Esophagus squamous epithelium (tissue), 4 donors: ENCODE data around the gene FNDC1.

Experiments
- POLR2A ChIP-seq, 4 donors: fragments of 450-650 bp; IDR thresholded peaks; one replicate each; pipeline ENCODE4 v1.6.1; 2017; ENCODE audit warnings: antibody characterized with exemption in 4 of 4, mild to moderate bottlenecking in 4 of 4, moderate library complexity in 3 of 4
- TF ChIP-seq, protein P1 (sequence below), 6 experiments: fragments of 450-650 bp in 4 of 6; fragments of 200-600 bp in 2 of 6; sonication (generic) in 2 of 6; IDR thresholded peaks; one replicate each; pipeline ENCODE4 v1.5.1; 2016 to 2019; ENCODE audit warnings: antibody characterized with exemption in 6 of 6, mild to moderate bottlenecking in 4 of 6, moderate library complexity in 4 of 6

DNA sequence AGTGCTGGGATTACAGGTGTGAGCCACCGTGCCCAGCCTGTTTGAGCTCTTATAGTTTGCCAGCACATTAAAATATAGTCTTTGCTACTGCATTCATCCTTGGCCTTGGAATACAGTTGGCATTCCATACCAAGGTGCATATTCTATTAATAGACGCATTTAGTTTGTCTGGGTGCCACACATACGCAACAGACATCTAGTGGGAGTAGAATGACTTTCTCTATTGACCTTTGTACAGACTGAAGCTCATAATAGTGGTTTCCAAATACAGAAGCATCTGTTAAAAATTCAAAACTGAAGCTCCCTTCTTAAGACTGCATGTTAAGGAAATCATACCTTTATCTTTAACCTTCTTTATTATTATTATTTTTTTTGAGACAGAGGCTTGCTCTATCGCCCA, 46.7 kb upstream of the FNDC1 start:
- no peak for TF ChIP-seq POLR2A (IDR thresholded peaks at IDR 0.05)
- TF ChIP-seq, protein P1, sequence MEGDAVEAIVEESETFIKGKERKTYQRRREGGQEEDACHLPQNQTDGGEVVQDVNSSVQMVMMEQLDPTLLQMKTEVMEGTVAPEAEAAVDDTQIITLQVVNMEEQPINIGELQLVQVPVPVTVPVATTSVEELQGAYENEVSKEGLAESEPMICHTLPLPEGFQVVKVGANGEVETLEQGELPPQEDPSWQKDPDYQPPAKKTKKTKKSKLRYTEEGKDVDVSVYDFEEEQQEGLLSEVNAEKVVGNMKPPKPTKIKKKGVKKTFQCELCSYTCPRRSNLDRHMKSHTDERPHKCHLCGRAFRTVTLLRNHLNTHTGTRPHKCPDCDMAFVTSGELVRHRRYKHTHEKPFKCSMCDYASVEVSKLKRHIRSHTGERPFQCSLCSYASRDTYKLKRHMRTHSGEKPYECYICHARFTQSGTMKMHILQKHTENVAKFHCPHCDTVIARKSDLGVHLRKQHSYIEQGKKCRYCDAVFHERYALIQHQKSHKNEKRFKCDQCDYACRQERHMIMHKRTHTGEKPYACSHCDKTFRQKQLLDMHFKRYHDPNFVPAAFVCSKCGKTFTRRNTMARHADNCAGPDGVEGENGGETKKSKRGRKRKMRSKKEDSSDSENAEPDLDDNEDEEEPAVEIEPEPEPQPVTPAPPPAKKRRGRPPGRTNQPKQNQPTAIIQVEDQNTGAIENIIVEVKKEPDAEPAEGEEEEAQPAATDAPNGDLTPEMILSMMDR (IDR thresholded peaks at IDR 0.05): no peak
